Fibroblast of skin of abdomen (primary cell): Measurements from ENCODE around the gene MBD1. TPM values are rescaled to one million over a fixed set of nuclear protein-coding genes. Genes with fewer than 3 reads are reported as not detected.
A peak's percentile ranks its signal among the peaks of the same experiment; 100 is the strongest.
"Not testable (repeated sequence)": the region's sequence is repeated elsewhere in the genome, so short reads cannot be mapped to it uniquely, and the experiment has no call there.

Experiments
- DNase-seq: peaks from one replicate; pipeline ENCODE4 v3.0.0-alpha.2; 2013
- polyA plus RNA-seq, 2 experiments: library from polyadenylated mRNA; unstranded; fragments of 120-200 nt; gene quantifications; one replicate each; pipeline ENCODE4 v1.2.1, GENCODE V29; 2013; ENCODE audit not compliant: insufficient read length in 2 of 2

MBD1 gene, protein sequence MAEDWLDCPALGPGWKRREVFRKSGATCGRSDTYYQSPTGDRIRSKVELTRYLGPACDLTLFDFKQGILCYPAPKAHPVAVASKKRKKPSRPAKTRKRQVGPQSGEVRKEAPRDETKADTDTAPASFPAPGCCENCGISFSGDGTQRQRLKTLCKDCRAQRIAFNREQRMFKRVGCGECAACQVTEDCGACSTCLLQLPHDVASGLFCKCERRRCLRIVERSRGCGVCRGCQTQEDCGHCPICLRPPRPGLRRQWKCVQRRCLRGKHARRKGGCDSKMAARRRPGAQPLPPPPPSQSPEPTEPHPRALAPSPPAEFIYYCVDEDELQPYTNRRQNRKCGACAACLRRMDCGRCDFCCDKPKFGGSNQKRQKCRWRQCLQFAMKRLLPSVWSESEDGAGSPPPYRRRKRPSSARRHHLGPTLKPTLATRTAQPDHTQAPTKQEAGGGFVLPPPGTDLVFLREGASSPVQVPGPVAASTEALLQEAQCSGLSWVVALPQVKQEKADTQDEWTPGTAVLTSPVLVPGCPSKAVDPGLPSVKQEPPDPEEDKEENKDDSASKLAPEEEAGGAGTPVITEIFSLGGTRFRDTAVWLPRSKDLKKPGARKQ
- polyA plus RNA-seq (2013, experiment 1 of 2; ENCODE audit: insufficient read length), result 46.3 TPM
- 46.0 TPM for polyA plus RNA-seq (2013, experiment 2 of 2; ENCODE audit: insufficient read length)

DNA sequence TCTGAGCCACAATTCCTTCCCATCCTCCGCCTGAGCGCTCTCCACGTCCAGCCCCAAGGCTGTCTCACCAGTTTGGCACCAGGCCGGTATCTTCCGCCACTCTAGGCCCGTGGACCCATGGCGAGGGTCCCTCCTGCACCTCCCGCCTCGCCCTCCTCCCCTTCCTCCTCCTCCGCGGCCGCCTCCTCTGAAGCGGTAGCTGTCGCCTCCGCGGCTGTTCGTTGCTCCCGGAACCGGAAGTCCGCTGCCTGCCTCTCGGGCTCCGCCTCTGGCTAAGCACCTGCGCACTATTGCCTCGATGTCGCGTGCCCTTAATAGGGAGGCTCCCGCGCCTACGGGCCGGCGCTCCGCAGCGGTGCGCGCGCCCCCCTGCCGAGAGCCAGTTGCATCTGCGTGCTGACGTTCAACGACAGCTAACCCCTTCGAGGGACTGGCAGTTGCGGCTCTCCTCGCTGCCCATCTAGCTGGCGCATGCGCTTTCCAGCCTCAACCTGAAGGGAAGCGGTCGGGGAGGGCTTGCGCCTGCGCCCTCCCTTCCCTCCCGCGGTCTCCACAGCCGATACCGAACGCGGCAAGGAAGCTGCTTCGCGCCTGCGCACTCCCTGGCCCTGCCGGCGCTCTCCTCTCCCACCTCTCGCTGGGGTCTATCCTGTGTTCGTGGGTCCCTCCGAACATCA lies at the start of gene MBD1:
Gene MBD1 (minus strand): TSS at position 229 of the 677 bp plus-strand sequence. CDS start 1,531 bp downstream, outside the sequence.
- DNase-seq, result peak; percentile 99

DNA sequence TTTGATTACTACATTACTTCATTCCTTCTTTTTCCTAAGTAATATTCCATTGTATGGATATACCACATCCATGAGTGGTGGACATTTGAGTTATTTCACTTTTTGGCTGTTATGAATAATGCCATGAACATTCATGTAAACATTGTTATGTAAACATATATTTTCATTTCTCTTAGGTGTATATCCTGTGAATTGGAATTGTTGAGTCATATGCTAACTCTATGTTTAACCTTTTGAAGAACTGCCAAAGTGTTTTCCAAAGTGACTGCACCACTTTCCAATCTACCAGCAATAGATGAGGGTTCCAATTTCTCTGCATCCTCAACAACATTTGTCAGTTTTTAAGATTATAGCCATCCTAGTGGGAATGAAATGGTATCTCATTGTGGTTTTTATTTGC lies 48.9 kb upstream of the MBD1 start:
- no peak for DNase-seq

DNA sequence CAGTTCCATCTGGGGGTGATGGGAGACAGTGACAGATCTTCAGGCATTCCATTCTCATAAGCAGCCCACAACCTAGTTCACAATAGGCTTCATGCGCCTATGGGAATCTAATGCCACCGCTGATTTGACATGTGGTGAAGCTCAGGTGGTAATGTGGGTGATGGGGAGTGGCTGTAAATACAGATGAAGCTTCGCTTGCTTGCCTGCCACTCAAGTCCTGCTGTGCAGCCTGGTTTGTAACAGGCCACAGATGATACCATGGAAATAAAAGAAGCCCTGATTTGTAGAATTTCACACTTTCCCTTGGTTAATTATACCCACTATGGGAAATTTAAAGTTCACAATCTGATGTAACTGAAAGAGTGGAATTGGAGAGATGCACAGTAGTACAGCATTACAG lies 46.7 kb upstream of the MBD1 start:
- no peak for DNase-seq

DNA sequence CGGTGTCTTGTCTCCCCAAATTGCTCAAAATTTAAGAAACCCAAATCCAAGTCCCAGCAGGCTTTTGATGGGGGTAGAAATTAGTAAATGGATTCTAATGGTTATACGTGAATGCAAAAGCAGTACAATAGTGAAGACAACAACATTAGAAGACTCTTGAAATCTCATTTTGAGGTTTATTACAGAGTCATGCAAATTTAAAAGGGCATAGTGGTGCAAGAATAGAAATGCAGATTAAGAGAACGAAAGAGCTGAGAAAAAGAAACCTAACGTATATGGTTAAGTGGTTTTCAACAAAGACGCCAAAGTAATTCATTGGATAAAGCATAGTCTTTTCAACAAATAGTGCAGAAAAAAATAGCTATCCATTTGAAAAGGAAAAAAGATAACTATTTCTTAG lies 39.4 kb upstream of the MBD1 start:
- DNase-seq, result no peak

DNA sequence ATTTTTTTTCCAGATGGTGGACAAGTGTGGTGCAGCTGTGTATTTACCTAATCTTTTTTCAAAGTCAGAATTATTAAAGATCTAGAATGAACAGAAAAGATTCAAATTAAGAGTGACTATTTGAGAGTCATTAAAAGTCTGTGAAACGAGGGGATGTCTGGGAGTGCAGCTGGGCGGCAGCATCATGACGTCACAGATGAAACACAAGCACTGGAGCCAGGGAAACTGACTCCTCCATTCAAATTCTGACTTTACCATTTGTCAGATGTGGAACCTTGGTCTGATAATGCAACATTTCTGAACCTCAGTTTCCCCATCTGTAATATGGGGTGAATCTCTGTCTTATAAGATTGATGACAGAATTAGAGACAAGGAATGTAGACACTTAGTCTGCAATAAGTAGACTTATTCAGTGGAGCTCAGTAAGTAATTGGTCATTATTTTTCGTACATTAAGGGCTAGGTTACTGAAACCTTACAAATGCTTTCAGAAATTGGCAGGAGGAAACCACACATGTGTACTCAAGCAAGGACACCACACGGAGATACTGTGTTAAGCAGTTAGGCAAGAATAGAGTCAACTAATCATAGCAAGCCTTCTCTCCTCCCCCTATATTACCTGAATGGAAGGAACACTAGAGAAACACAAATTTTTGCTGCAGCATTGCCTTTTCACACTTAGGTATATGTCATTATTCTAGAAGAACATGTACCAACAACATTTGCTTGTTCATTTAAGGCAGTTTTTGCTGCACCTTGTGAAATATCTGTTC lies 34.0 kb upstream of the MBD1 start:
- DNase-seq, result no peak

DNA sequence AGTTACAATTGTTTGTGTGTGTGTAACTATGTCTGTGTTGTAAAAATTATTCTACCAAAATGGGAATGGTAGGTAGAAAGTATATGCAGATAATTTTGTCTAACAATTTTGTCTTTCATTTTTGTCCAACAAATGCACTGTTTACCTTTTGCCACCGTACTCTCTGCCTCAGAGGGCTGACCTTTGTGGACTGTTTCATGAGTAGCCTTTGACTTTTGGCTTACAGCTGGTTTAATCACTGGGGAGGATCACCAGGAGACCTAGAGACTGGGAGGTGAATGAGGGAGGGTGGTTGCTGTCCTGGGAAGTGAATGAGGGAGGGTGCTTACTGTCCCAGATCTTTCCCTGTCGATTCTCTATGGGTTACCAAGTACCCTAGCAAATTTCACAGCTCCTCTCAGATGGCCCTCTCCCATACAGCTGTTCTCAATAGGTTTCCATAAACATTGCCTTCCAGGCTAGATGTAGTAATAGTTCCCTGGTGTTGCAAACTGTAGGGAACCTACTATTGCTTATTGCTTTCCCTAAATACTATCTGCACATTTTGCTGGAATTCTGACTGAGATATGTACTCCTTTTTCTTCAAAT lies 32.6 kb upstream of the MBD1 start:
- DNase-seq, result no peak

DNA sequence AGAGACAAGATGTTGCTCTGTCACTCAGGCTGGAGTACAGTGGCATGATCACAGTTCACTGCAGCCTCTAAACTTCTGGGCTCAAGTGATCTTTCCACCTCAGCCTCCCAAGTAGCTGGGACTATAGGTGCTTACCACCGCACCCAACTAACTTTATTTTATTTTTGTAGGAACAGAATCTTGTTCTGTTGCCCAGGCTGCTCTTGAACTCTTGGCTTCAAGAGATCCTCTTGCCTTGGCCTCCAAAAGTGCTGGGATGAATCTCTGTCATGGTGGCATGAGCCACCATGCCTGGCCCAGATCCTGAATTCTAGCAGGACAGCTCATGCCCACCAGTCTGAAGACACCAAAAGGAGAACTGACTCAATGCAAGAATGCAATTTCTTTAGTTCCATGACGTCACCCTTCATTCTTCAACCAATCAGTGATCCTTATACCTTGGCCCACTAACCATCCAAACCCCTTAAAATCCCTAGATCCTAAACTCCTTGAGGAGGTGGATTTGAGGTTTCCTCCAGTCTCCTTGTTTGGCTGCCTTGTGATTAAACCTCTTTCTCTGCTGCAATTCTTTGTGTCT lies 31.8 kb upstream of the MBD1 start:
- DNase-seq, result no peak

DNA sequence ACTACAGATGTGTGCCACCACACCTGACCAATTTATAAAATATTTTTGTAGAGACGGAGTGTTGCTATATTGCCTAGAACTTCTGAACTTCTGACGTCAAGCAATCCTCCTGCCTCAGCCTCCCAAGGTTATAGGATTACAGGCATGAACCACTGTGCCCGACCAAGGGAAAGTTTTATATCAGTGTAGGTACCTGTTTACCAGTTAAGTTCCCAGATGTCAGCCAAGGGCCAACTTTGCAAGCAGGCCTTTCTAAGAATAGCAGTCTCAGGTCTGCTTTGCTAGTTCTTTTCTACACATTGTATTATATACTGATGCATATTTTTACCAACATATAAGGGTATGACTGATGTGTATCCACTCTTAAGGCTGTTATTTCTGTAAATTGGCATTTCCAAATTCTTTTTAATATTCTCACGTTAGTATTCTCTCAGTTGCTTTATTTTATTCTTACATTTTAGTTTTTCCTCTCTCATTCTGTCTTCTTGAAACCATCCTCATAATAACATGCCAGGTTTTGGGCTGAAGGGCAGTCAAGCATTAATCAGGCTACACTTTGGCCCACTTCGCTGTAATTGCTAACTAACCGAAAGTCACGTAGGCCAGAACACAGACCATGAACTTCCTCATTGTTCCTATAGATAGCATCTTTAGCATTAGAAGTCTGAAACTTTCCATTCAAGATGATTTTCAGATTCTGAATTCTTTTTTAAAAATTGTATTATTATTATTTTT lies 31.1 kb upstream of the MBD1 start:
- DNase-seq, result no peak

DNA sequence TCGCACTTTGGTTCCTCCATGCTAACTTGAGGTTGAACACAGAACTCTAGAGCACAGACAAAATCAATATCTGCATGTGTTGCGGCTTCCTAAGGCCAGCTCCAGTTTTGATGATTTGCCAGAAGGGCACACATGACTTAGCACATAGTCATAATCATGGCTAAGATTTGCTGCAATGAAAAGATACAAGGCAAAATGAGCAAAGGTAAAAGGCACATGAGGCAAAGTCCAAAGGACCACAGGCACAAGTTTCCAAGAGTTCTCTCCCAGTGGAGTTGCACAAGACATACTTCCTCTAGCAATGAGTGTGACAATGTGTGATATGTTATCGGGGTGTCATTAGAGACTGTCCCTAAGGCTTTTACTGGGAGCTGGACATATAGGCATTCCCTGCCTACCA lies 30.3 kb upstream of the MBD1 start:
- no peak for DNase-seq

DNA sequence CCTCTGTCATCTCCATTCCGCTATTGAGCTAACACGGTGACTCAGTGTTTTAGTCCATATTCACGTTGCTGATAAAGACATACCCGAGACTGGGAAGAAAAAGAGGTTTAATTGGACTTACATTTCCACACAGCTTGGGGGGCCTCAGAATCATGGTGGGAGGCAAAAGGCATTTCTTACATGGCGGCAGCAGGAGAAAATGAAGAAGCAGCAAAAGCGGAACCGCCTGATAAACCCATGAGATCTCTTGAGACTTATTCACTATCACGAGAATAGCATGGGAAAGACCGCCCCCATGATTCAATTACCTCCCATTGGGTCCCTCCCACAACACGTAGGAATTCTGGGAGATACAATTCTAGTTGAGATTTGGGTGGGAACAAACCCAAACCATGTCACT lies 28.8 kb upstream of the MBD1 start:
- no peak for DNase-seq

DNA sequence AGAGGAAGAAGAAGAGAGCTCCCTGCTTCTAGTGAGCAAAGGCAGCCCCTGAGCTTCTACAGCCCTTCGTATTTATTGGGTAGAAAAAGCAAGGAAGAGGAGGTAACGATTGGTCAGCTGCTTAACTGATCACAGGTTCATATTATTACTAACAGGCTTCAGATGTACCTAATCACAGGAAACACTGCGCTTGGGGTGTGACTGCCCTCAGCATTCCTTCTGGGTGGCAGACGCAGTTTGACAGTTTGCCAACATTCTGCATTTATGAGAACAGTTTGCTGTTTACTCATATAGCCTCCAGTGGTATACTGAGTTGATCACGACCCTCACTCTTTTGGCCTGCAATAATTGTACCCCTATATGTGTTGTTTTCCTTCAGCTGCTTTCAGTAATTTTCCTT lies 27.5 kb upstream of the MBD1 start:
- not testable (repeated sequence) for DNase-seq

DNA sequence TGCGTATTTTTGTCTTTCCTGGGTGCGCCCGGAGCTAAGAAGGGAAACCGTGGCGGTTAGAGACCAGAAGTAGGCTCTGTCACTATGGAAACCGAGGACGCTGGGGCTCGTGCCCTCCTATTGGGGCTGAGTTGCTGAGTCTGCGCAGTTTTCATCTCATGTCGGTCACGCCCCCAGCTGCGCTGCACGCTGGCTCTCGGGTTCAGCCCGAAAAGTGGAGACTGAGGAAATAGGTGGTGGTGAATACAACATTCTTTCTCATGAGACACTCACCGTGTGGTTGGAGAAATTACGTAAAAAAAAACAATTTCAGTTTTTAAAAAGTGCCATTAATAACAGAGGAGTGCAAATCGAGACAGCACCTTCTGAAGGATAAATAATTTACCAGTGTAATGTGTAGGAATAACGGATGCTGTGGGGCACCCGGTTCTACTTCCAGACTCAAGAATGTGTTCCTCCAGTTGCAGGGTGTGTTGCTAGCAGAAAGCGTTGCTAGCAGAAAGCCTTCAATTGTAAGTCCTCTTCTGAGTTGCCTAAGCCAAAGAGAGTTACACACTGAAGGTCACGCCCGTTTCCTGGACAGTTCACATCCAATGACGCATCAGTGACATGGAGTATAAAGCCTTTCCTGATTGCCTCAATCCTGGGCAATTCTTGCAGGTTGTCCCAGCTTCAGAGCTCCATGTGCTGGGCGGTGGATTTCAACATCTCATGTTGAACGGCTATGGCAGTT lies 26.6 kb upstream of the MBD1 start:
- peak; percentile 89 for DNase-seq

DNA sequence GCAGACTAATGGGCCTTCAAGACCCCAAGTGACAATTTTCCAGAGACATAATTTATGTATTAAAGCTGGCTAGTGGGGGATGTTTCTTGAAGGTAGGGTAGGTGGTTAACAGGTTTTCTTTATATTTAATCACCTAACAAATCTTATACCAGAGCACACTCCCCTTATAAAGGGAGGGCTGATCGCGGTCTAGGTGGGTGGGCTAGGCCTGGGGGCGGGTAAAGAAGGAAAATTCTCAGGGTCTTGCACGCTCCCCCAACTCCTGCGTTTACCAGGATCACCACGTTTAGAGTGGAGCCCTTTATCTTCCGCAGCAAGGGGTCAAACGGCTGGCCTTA lies 26.0 kb upstream of the MBD1 start:
- no peak for DNase-seq

DNA sequence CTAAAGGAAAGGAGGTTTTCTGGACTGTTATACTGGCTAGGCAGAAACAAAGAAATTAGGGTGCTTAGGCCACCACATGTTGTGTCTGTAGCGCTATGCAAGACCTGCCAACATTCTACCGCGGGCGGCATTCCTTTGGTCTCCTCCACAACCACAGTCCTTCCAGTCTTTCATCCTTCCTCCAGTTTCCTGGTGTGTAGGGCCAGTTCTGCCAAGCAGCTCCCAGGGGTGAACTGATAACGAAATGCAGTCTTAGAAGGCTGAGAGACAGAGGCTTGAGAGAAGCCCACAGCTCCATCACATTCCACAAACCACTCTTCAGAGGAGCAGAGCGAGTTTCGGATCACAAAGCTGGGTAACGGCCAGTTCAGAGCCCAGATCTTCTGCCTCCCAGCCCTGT lies 25.6 kb upstream of the MBD1 start:
- DNase-seq, result peak; percentile 63

DNA sequence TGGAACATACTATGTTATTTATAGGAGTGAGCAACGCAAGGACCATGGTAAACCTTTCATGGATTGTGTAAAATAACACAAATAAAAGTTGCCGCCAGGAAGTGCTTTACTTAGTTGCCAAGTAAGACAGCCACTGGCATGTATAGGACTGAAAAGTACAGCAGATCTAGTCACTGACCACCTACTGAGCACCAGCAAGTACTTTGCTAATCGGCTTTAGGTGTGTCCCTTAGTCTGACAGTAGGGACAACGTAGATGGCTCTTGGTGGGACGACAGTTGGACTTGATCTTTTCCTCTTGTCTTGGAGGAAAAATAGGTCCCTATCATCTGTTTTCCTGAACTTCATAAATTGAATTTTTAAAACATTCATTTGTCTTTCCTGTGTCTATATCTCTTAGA lies 19.8 kb upstream of the MBD1 start:
- DNase-seq, result no peak

DNA sequence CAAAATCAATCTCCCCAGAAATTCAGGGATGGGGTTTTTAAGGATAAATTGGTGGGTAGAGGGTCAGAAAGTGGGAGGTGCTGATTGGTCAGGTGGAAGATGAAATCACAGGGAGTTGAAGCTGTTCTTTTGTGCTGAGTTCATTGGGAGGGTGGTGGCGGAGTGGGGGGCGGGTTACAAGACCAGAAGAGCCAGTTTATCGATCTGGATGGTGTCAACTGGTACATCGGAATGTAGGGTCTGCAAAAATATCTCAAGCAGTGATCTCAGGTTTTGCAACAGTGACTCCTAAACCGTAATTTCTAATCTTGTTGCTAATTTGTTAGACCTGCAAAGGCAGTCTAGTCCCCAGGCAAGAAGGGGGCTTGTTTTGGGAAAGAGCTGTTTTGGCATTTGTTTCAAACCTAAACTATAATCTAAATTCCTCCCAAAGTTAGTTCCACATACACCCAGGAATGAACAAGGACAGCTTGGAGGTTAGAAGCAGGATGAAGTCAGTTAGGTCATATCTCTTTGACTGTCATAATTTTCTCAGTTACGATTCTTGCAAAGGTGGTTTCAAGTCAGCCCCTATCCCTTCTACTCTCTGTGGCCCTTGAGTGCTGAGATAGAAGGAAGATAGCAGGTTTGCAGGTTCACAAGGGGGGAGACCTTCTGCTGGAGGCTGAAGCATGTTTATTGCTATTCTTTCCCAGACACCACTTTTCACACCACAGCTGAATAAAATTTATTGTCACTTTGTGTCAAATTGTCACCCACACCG lies 18.5 kb upstream of the MBD1 start:
- DNase-seq, result no peak

DNA sequence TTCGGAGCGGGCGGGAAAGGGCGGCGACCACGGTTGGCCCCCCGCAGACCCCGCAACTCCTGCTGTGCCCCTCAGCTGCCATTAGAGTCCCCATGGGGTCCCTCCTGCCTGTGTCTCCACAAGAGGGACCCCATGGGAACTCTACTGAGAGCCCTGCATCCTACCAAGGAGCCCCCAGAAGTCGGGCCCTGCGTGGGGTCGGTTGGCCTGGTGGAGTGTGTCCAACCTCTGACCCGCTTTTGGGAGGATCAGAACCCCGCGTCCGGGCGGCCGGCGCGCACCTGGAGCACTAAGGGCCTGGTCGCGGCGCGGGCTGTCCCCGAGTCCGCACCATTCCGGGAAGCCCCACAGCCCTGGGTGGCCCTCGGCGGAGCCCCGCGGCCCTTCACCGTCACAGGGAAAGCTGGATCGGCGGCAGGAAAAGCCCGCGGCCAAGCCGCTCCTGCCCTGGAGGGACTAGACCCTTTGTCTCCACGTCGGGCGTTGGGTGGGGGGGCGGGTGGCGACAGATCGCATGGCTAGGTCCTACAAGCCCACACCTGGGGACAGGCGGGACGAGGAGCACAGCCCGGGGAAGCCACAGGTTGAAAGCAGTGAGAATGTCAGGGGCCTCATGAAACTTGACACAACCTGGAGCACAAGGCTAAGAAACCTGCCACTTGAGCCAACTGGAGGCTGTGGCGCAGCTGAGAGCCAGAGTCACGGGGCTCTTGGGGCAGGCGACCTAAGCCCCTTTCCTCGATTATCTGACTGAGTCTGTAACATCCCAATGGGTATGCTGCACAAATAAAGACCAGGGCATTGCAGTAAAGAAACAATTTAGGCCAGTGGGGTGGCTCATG lies 17.3 kb upstream of the MBD1 start:
- no peak for DNase-seq

DNA sequence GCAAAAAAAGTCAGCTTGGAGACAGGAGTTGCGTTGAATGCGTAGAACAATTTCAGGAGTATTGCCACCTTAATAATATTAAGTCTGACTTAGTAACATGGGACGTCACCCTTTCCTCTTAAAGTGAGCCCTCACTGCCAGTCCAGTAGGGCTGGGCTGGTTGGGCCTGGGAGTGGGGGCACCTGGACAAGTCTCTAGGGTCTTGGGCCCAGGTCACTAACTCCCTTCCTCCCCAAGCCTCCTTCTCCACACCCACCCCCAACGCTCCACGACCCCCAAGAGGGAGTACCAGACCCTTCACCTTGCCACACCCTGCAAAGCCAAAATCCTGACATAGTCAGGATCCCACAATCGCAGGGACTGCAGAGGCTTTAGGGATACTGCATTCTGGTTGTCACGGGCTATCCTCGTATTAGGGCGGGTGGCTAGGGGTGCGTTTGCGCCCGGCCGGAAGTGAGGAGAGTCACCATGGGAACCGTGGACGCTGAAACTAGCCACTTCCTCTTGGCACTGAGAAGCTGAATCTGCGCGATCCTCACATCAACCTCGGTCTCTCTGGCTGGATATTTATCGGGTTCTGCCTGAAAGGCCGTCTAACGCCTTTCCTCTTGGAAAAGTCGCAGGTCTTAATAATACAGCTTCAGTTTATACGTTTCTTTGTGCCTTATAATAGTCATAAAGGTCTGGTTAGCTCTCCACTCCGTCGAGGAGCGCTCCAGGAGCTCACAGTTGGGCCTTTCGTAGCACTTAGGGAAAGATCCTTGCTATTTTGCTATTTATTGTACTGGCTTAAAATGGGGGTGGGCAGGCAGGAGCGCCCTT lies 16.5 kb upstream of the MBD1 start:
- DNase-seq, result peak; percentile 76
